ENCODE data around the gene PRXL2A. TPM values are rescaled to one million over a fixed set of nuclear protein-coding genes. Genes with fewer than 3 reads are reported as not detected.

The PRXL2A gene
- polyA plus RNA-seq, 1 of the 3 experiments (the other 2 are of a cell fraction), result 15.6 TPM

GRCh38 chr10:80453842-80454512 is 45.6 kb downstream of the PRXL2A start, which contains the start of gene TSPAN14:
TSS of gene TSPAN14 (plus strand) at chr10:80454310. CDS start at chr10:80489234, 34,924 bp downstream.
- Histone ChIP-seq H3K4me2 (peak within 1 kb of the TSS; percentile 98), H3K9me2 (no peaks in the 10 kb centered on the region), H3K4me3 (ENCODE audit: low read depth in 2 of 2, low read length in 1 of 2) (peak within 1 kb of the TSS; percentile 82 to 99), H3K36me3 (replicated peaks in 1 of 2; ENCODE audit: control insufficient read depth in 1 of 2, insufficient read depth in 2 of 2, low read length in 1 of 2) (no peaks in the 10 kb centered on the region), H4K20me1 (ENCODE audit: insufficient read depth) (peaks cover 39% of the 10 kb centered on the region), H2AFZ (ENCODE audit: low read depth) (peak within 1 kb of the TSS; percentile 81), H3K9me3 (no peaks in the 10 kb centered on the region), H3K79me2 (ENCODE audit: insufficient read depth) (peaks cover 47% of the 10 kb centered on the region), H3K9ac (peak within 1 kb of the TSS; percentile 98), H3F3A (replicated peaks; ENCODE audit: insufficient read depth) (peaks cover 9% of the 10 kb centered on the region), H3K4me1 (ENCODE audit: control insufficient read depth in 1 of 2, insufficient read depth in 2 of 2, low read depth in 1 of 2, low read length in 1 of 2) (peaks cover 30 to 38% of the 10 kb centered on the region in 2 experiments), H3K27me3 (ENCODE audit: insufficient read depth) (no peaks in the 10 kb centered on the region), H3K27ac (ENCODE audit: low read depth in 2 of 2, low read length in 1 of 2) (peak within 1 kb of the TSS; percentile 82 to 83)
- under 1% methylated on average over 28 of the region's 97 CpGs for WGBS (ENCODE audit: low lambda C conversion rate)
- TF ChIP-seq, protein P1, sequence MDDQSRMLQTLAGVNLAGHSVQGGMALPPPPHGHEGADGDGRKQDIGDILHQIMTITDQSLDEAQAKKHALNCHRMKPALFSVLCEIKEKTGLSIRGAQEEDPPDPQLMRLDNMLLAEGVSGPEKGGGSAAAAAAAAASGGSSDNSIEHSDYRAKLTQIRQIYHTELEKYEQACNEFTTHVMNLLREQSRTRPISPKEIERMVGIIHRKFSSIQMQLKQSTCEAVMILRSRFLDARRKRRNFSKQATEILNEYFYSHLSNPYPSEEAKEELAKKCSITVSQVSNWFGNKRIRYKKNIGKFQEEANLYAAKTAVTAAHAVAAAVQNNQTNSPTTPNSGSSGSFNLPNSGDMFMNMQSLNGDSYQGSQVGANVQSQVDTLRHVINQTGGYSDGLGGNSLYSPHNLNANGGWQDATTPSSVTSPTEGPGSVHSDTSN (IDR thresholded peaks at IDR 0.05), result no peak
- TF ChIP-seq RCOR1 (IDR thresholded peaks at IDR 0.05; ENCODE audit: low read length) (no peak), SIN3A (IDR thresholded peaks at IDR 0.05; ENCODE audit: borderline replicate concordance, low read depth, low read length) (no peak), TEAD4 (IDR thresholded peaks at IDR 0.05; ENCODE audit: borderline replicate concordance, insufficient read depth) (no peak), SMC3 (IDR thresholded peaks at IDR 0.05; ENCODE audit: low read depth, low read length) (no peak), MAX (IDR thresholded peaks at IDR 0.05; ENCODE audit: low read depth) (peak; percentile 85; the same call in 1 of the 2 replicates), RFX5 (IDR thresholded peaks at IDR 0.05; ENCODE audit: low read length) (no peak), CHD2 (IDR thresholded peaks at IDR 0.05; ENCODE audit: low read length, partially characterized antibody) (peak; percentile 24), MXI1 (IDR thresholded peaks at IDR 0.05; ENCODE audit: low read depth, low read length) (0 out of 2 replicates have a peak, but pooled peaks have one; percentile 10), TAF1 (IDR thresholded peaks at IDR 0.05; ENCODE audit: borderline replicate concordance, low read depth, low read length) (peak; percentile 43; the same call in 1 of the 2 replicates), TCF12 (IDR thresholded peaks at IDR 0.05) (no peak), NRF1 (IDR thresholded peaks at IDR 0.05; ENCODE audit: low read depth, low read length) (peak; percentile 67), POLR2AphosphoS5 (IDR thresholded peaks at IDR 0.05; ENCODE audit: low read depth, low read length) (peak; percentile 60), EP300 (IDR thresholded peaks at IDR 0.05; ENCODE audit: borderline replicate concordance in 1 of 2, low read depth in 1 of 2, low read length in 1 of 2) (no peak), YY1 (IDR thresholded peaks at IDR 0.05; ENCODE audit: low read depth) (no peak)
- TF ChIP-seq, protein P2, sequence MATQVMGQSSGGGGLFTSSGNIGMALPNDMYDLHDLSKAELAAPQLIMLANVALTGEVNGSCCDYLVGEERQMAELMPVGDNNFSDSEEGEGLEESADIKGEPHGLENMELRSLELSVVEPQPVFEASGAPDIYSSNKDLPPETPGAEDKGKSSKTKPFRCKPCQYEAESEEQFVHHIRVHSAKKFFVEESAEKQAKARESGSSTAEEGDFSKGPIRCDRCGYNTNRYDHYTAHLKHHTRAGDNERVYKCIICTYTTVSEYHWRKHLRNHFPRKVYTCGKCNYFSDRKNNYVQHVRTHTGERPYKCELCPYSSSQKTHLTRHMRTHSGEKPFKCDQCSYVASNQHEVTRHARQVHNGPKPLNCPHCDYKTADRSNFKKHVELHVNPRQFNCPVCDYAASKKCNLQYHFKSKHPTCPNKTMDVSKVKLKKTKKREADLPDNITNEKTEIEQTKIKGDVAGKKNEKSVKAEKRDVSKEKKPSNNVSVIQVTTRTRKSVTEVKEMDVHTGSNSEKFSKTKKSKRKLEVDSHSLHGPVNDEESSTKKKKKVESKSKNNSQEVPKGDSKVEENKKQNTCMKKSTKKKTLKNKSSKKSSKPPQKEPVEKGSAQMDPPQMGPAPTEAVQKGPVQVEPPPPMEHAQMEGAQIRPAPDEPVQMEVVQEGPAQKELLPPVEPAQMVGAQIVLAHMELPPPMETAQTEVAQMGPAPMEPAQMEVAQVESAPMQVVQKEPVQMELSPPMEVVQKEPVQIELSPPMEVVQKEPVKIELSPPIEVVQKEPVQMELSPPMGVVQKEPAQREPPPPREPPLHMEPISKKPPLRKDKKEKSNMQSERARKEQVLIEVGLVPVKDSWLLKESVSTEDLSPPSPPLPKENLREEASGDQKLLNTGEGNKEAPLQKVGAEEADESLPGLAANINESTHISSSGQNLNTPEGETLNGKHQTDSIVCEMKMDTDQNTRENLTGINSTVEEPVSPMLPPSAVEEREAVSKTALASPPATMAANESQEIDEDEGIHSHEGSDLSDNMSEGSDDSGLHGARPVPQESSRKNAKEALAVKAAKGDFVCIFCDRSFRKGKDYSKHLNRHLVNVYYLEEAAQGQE (IDR thresholded peaks at IDR 0.05; ENCODE audit: low read depth, low read length), result no peak
- CTCF ChIA-PET, result interaction anchor here (4.0 to 35.3 kb wide), 2 partner anchors 9 to 52 kb away, joined by 20 to 602 read pairs; no protein-coding TSS in a partner anchor
- POLR2A ChIA-PET, result interaction anchor here (1.2 kb wide), 1 partner anchor 11 kb away, joined by 3 read pairs; no protein-coding TSS in a partner anchor
- DNase-seq, result peak; percentile 97

All from SK-N-SH (cell line).